Activated T-helper 9 cell treated with anti-CD3 and anti-CD28 coated beads, Interleukin-2, amount 50 U/mL, for 16 hours (primary cell): ENCODE measurements around the gene TNFRSF21.
"Not testable (repeated sequence)": the region's sequence is repeated elsewhere in the genome, so short reads cannot be mapped to it uniquely, and the experiment has no call there.

Source experiments
- DNase-seq: peaks from one replicate; pipeline ENCODE4 v3.0.0-alpha.2; 2020; ENCODE audit warnings: low read depth

TNFRSF21 gene

GRCh38 chr6:47323321-47323720 lies 13.6 kb upstream of the TNFRSF21 start:
- DNase-seq: no peak

GRCh38 chr6:47321577-47321976 lies 11.9 kb upstream of the TNFRSF21 start:
- no peak for DNase-seq

GRCh38 chr6:47319867-47320266 lies 10.2 kb upstream of the TNFRSF21 start:
- no peak for DNase-seq

GRCh38 chr6:47319382-47319781 lies 9.7 kb upstream of the TNFRSF21 start:
- DNase-seq: no peak

- DNase-seq: no peak
These were observed 8.7 kb upstream of the TNFRSF21 start for GRCh38 chr6:47318236-47318989.

- not testable (repeated sequence) for DNase-seq
These were observed 5.5 kb upstream of the TNFRSF21 start for GRCh38 chr6:47315181-47315580.

- DNase-seq: no peak
These were observed 401 bp upstream of the TNFRSF21 start for GRCh38 chr6:47310131-47310480.

GRCh38 chr6:47308552-47309290 lies 984 bp downstream of the TNFRSF21 start:
- no peak for DNase-seq

GRCh38 chr6:47308198-47308517 lies 1.5 kb downstream of the TNFRSF21 start:
- DNase-seq: no peak

GRCh38 chr6:47307362-47308197 lies 2.1 kb downstream of the TNFRSF21 start:
- DNase-seq: no peak

GRCh38 chr6:47306887-47307286 lies 2.8 kb downstream of the TNFRSF21 start:
- DNase-seq: no peak

- no peak for DNase-seq
These were observed 5.8 kb downstream of the TNFRSF21 start for GRCh38 chr6:47303861-47304260.

- DNase-seq: no peak
These were observed 6.4 kb downstream of the TNFRSF21 start for GRCh38 chr6:47303342-47303741.

- DNase-seq: no peak
These were observed 7.7 kb downstream of the TNFRSF21 start for GRCh38 chr6:47302043-47302442.

GRCh38 chr6:47301441-47301840 lies 8.3 kb downstream of the TNFRSF21 start:
- DNase-seq: no peak

- no peak for DNase-seq
These were observed 9.3 kb downstream of the TNFRSF21 start for GRCh38 chr6:47300417-47300816.

GRCh38 chr6:47299965-47300364 lies 9.7 kb downstream of the TNFRSF21 start:
- DNase-seq: no peak

- no peak for DNase-seq
These were observed 11.2 kb downstream of the TNFRSF21 start for GRCh38 chr6:47298475-47298874.

- no peak for DNase-seq
These were observed 14.7 kb downstream of the TNFRSF21 start for GRCh38 chr6:47294990-47295389.

- no peak for DNase-seq
These were observed 16.8 kb downstream of the TNFRSF21 start for GRCh38 chr6:47292944-47293343.

GRCh38 chr6:47292027-47292426 lies 17.7 kb downstream of the TNFRSF21 start:
- DNase-seq: no peak

GRCh38 chr6:47290124-47290834 lies 19.4 kb downstream of the TNFRSF21 start:
- DNase-seq: no peak
